Measurements from ENCODE around the gene RIPOR3. TPM values are rescaled to one million over a fixed set of nuclear protein-coding genes. Genes with fewer than 3 reads are reported as not detected.

Gene RIPOR3
- total and polyA plus RNA-seq, 2 donors from 2014 or later = 10.5 to 14.6 TPM

GRCh38 chr20:50590348-50590664, 101.0 kb downstream of the RIPOR3 start:
- TF ChIP-seq CTCF (IDR thresholded peaks at IDR 0.05; ENCODE audit: borderline replicate concordance, extremely low read depth, insufficient read depth) = no peak
- Histone ChIP-seq H3K27me3 (ENCODE audit: control insufficient read depth, insufficient read depth, low read length) (no peaks in the 10 kb centered on the region), H3K4me3 (ENCODE audit: low read length in 3 of 3) (no peak overlapping the region), H3K27ac (ENCODE audit: low read depth in 2 of 2, low read length in 2 of 2) (no peak overlapping the region), H3K4me1 (ENCODE audit: control insufficient read depth in 2 of 3, insufficient read depth in 2 of 3, low read depth in 1 of 3, low read length in 3 of 3) (peaks cover 0 to 13% (median 0%) of the 10 kb centered on the region in 3 donors), H3K9ac (ENCODE audit: low read length in 3 of 3) (no peak overlapping the region), H3K36me3 (ENCODE audit: control insufficient read depth in 2 of 3, insufficient read depth in 3 of 3, low read length in 3 of 3) (peaks cover 0 to 26% (median 22%) of the 10 kb centered on the region in 3 donors), H3K9me3 (ENCODE audit: control insufficient read depth in 2 of 3, insufficient read depth in 1 of 3, low read length in 3 of 3) (no peaks in the 10 kb centered on the region)
- intact Hi-C loops (cut with DNase I) = no loop called here
- FAIRE-seq (no peak), DNase-seq (peak in 1 of 5 donors; percentile 61)

- intact Hi-C loops (cut with DNase I) = no loop called here
- Histone ChIP-seq H3K4me3 (ENCODE audit: low read length in 3 of 3) (no peak overlapping the region), H3K36me3 (ENCODE audit: control insufficient read depth in 2 of 3, insufficient read depth in 3 of 3, low read length in 3 of 3) (peaks cover 0 to 26% (median 22%) of the 10 kb centered on the region in 3 donors), H3K9me3 (ENCODE audit: control insufficient read depth in 2 of 3, insufficient read depth in 1 of 3, low read length in 3 of 3) (no peaks in the 10 kb centered on the region), H3K27ac (ENCODE audit: low read depth in 2 of 2, low read length in 2 of 2) (no peak overlapping the region), H3K4me1 (ENCODE audit: control insufficient read depth in 2 of 3, insufficient read depth in 2 of 3, low read depth in 1 of 3, low read length in 3 of 3) (peaks cover 0 to 13% (median 0%) of the 10 kb centered on the region in 3 donors), H3K9ac (ENCODE audit: low read length in 3 of 3) (no peak overlapping the region), H3K27me3 (ENCODE audit: control insufficient read depth, insufficient read depth, low read length) (no peaks in the 10 kb centered on the region)
- FAIRE-seq (no peak), DNase-seq (peak in 1 of 5 donors; percentile 63)
- no peak for TF ChIP-seq CTCF (IDR thresholded peaks at IDR 0.05; ENCODE audit: borderline replicate concordance, extremely low read depth, insufficient read depth)
These were observed 101.6 kb downstream of the RIPOR3 start for GRCh38 chr20:50589548-50590347.

GRCh38 chr20:50588034-50588736, 103.2 kb downstream of the RIPOR3 start:
- no peaks in the 10 kb centered on the region for H3K27me3 ChIP-seq (ENCODE audit: control insufficient read depth, insufficient read depth, low read length)
- no peak overlapping the region for H3K4me3 ChIP-seq (ENCODE audit: low read length in 3 of 3)
- peak; percentile 74 for TF ChIP-seq CTCF (IDR thresholded peaks at IDR 0.05; ENCODE audit: borderline replicate concordance, extremely low read depth, insufficient read depth)
- DNase-seq = peak in 3 of 5 donors; percentile 44 to 52 (median 51)
- FAIRE-seq = no peak
- H3K9ac ChIP-seq (ENCODE audit: low read length in 3 of 3) = no peak overlapping the region
- intact Hi-C loops (cut with DNase I) = no loop called here
- peaks cover 0 to 13% (median 0%) of the 10 kb centered on the region in 3 donors for H3K4me1 ChIP-seq (ENCODE audit: control insufficient read depth in 2 of 3, insufficient read depth in 2 of 3, low read depth in 1 of 3, low read length in 3 of 3)
- peaks cover 0 to 35% (median 26%) of the 10 kb centered on the region in 3 donors for H3K36me3 ChIP-seq (ENCODE audit: control insufficient read depth in 2 of 3, insufficient read depth in 3 of 3, low read length in 3 of 3)
- H3K9me3 ChIP-seq (ENCODE audit: control insufficient read depth in 2 of 3, insufficient read depth in 1 of 3, low read length in 3 of 3) = no peaks in the 10 kb centered on the region
- H3K27ac ChIP-seq (ENCODE audit: low read depth in 2 of 2, low read length in 2 of 2) = no peak overlapping the region

Measured in kidney (tissue), 14 donors.